ENCODE data around the gene TSSK2. TPM values are rescaled to one million over a fixed set of nuclear protein-coding genes. Genes with fewer than 3 reads are reported as not detected.

TSSK2 gene
- total and polyA plus RNA-seq, 2 of the 8 experiments (the other 6 are each of a cell fraction or from before 2014, with no cell fraction given), result not detected

DNA sequence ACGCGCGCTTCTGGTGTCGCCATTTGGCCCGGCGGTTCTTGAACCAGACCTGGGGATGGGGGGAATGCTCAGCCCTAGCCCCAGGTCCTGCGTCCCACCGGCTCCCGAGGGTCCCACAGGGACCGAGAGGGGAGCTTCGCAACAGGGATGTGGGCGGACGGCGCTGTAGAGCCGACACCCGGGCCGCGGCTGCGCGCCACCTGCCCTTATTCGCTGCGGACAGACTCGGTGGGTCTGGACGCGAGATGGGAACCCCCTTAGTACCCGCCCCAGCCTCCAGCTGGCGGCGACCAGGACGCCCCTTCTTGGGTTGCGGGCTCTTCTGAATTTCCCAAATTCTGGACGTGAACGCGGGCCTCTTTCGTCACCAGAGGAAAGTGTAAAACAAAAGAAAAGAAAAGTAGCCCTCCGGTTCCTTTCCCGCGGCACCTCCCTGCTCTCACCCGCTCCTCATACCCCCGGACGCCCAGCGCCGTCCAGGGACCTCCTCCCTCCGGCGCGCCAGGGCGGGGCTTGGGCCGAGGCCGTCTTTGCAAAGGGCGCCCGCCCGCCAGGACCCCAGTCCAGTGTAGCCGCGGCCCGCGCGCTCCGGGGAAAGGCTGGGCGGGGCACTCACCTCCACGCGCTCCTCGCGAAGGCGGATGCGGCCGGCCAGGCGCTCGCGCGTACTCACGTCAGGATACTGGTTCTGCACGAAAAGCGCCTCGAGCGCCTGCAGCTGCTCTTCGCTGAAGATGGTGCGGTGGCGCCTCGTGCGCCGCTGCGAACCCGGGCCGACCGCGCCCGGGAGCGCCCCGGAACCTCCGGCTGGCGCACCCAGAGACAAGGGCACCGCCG is 18.2 kb downstream of the TSSK2 start (continued):
- TF ChIP-seq EGR1 (IDR thresholded peaks at IDR 0.05; ENCODE audit: borderline replicate concordance, low read depth, low read length) (no peak), JUN (IDR thresholded peaks at IDR 0.05; ENCODE audit: low read depth, low read length) (no peak), HDAC2 (IDR thresholded peaks at IDR 0.05; ENCODE audit: borderline replicate concordance in 1 of 2, low read depth in 2 of 2, low read length in 2 of 2) (no peak), CHD1 (IDR thresholded peaks at IDR 0.05; ENCODE audit: low read depth, low read length) (no peak), CREB1 (IDR thresholded peaks at IDR 0.05) (no peak), BRCA1 (IDR thresholded peaks at IDR 0.05; ENCODE audit: low read depth, low read length) (no peak), BACH1 (IDR thresholded peaks at IDR 0.05; ENCODE audit: low read length) (no peak), EZH2 (IDR thresholded peaks at IDR 0.05; ENCODE audit: low read depth, low read length, severe bottlenecking) (peak; percentile 98), SUZ12 (IDR thresholded peaks at IDR 0.05; ENCODE audit: low read length) (peak; percentile 95), KDM1A (IDR thresholded peaks at IDR 0.05; ENCODE audit: borderline replicate concordance, low read length) (no peak), SIRT6 (IDR thresholded peaks at IDR 0.05; ENCODE audit: low read length) (no peak)
- TF ChIP-seq, protein P1, sequence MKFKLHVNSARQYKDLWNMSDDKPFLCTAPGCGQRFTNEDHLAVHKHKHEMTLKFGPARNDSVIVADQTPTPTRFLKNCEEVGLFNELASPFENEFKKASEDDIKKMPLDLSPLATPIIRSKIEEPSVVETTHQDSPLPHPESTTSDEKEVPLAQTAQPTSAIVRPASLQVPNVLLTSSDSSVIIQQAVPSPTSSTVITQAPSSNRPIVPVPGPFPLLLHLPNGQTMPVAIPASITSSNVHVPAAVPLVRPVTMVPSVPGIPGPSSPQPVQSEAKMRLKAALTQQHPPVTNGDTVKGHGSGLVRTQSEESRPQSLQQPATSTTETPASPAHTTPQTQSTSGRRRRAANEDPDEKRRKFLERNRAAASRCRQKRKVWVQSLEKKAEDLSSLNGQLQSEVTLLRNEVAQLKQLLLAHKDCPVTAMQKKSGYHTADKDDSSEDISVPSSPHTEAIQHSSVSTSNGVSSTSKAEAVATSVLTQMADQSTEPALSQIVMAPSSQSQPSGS (IDR thresholded peaks at IDR 0.05; ENCODE audit: low read length), result no peak

Data from H1 (cell line).